Mucosa of gallbladder (tissue), 1 donor: Measurements from ENCODE around the gene IFT88. TPM values are rescaled to one million over a fixed set of nuclear protein-coding genes. Genes with fewer than 3 reads are reported as not detected.

Experiments
- DNase-seq: peaks from one replicate; pipeline ENCODE4 v3.0.0-alpha.2; 2020; ENCODE audit warnings: low spot score
- total RNA-seq: library from RNA; stranded (reverse); gene quantifications from one replicate; pipeline ENCODE4 v1.2.1, GENCODE V29; 2021
- donor health status: DM: no; HTN: no; CAD: no.

IFT88 gene
- total RNA-seq, 1 donor from 2014 or later = 12.6 TPM

- DNase-seq = no peak
Observed at GRCh38 chr13:20686167-20686566, 119.2 kb downstream of the IFT88 start.

- no peak for DNase-seq
Observed at GRCh38 chr13:20686863-20687579, 120.1 kb downstream of the IFT88 start.

- no peak for DNase-seq
Observed at GRCh38 chr13:20689291-20689690, 122.3 kb downstream of the IFT88 start.

GRCh38 chr13:20691616-20692015, 124.7 kb downstream of the IFT88 start:
- DNase-seq = no peak

GRCh38 chr13:20696073-20696472, 129.1 kb downstream of the IFT88 start:
- no peak for DNase-seq

GRCh38 chr13:20699715-20700114, 132.8 kb downstream of the IFT88 start:
- no peak for DNase-seq

- DNase-seq = no peak
Observed at GRCh38 chr13:20700288-20700687, 133.3 kb downstream of the IFT88 start.

GRCh38 chr13:20701461-20701860, 134.5 kb downstream of the IFT88 start:
- no peak for DNase-seq

GRCh38 chr13:20702530-20702914, 135.6 kb downstream of the IFT88 start:
- no peak for DNase-seq

GRCh38 chr13:20702915-20703779, 136.2 kb downstream of the IFT88 start, which contains the start of gene IL17D:
IL17D (plus strand) TSS chr13:20703699; CDS start chr13:20704002, 303 bp downstream.
- no peak for DNase-seq

- DNase-seq = peak; percentile 67
Observed at GRCh38 chr13:20703780-20704458, 137.0 kb downstream of the IFT88 start.

- no peak for DNase-seq
Observed at GRCh38 chr13:20704459-20705069, 137.6 kb downstream of the IFT88 start.

- DNase-seq = no peak
Observed at GRCh38 chr13:20706661-20707060, 139.7 kb downstream of the IFT88 start.

- DNase-seq = no peak
Observed at GRCh38 chr13:20708216-20708615, 141.3 kb downstream of the IFT88 start.

- no peak for DNase-seq
Observed at GRCh38 chr13:20709369-20709768, 142.4 kb downstream of the IFT88 start.

- no peak for DNase-seq
Observed at GRCh38 chr13:20709782-20710181, 142.8 kb downstream of the IFT88 start.

GRCh38 chr13:20711301-20712044, 144.5 kb downstream of the IFT88 start:
- no peak for DNase-seq

- DNase-seq = no peak
Observed at GRCh38 chr13:20713014-20713376, 146.0 kb downstream of the IFT88 start.

GRCh38 chr13:20713751-20714150, 146.8 kb downstream of the IFT88 start:
- DNase-seq = no peak

GRCh38 chr13:20714161-20714560, 147.2 kb downstream of the IFT88 start:
- DNase-seq = no peak
